Lower leg skin (tissue), 4 donors: ENCODE data around the gene MINK1. TPM values are rescaled to one million over a fixed set of nuclear protein-coding genes. Genes with fewer than 3 reads are reported as not detected.

Experiments used
- DNase-seq, 2 donors: peaks; one replicate each; pipeline ENCODE4 v3.0.0-alpha.2; 2019; ENCODE audit warnings: low spot score in 2 of 2
- H3K4me3 ChIP-seq: fragments of 200-600 bp; sonication (generic); 2 replicates; pipeline ENCODE4 v1.5.1; 2017; ENCODE audit warnings: mild to moderate bottlenecking, low read depth; ENCODE audit not compliant: poor library complexity, severe bottlenecking
- CTCF ChIP-seq, 3 donors: fragments of 450-650 bp; IDR thresholded peaks; one replicate each; pipeline ENCODE4 v1.5.1; 2016; ENCODE audit warnings: antibody characterized with exemption in 3 of 3, mild to moderate bottlenecking in 3 of 3, moderate library complexity in 2 of 3
- POLR2A ChIP-seq, 2 donors: fragments of 450-650 bp; IDR thresholded peaks; one replicate each; pipeline ENCODE4 v1.6.1; 2016 to 2017; ENCODE audit warnings: antibody characterized with exemption in 2 of 2, mild to moderate bottlenecking in 1 of 2, moderate library complexity in 1 of 2
- WGBS, 2 donors: methylation state at CpG; one replicate each; pipeline ENCODE4 v1.1.5; 2018; 5-methylcytosine and 5-hydroxymethylcytosine counted together
- intact Hi-C: fragments of 100-400 bp; cut with DNase I; formaldehyde crosslinking; loops from one replicate; pipeline ENCODE4 v1.15.0; 2023; ENCODE audit warnings: low total_unique reads
- total RNA-seq, 4 donors: library from RNA; depleted of rRNA; stranded (reverse); fragments of >200 nt; gene quantifications; one replicate each; pipeline ENCODE4 v1.1.0, GENCODE V29; 2016

Gene MINK1
- total RNA-seq, 4 donors from 2014 or later, result 128 to 208 (median 140) TPM

GRCh38 chr17:4932756-4933155 lies 99.6 kb downstream of the MINK1 start:
- H3K4me3 ChIP-seq, result no peak overlapping the region
- intact Hi-C loops, result no loop called here
- 92 to 96% methylated on average over 12 of the region's 12 CpGs for WGBS, 2 donors
- no peak for DNase-seq
- TF ChIP-seq POLR2A (IDR thresholded peaks at IDR 0.05), result no peak
- no peak for TF ChIP-seq CTCF (IDR thresholded peaks at IDR 0.05)

- no peak for DNase-seq
- intact Hi-C loops, result no loop called here
- H3K4me3 ChIP-seq, result no peak overlapping the region
- no peak for TF ChIP-seq CTCF (IDR thresholded peaks at IDR 0.05)
- TF ChIP-seq POLR2A (IDR thresholded peaks at IDR 0.05), result no peak
- WGBS, 2 donors, result 74 to 81% methylated on average over 11 to 14 of the region's 16 CpGs
Measured at GRCh38 chr17:4933646-4934045, 100.5 kb downstream of the MINK1 start.

- H3K4me3 ChIP-seq, result no peak overlapping the region
- 25% methylated on average over 14 of the region's 14 CpGs for WGBS, 2 donors
- TF ChIP-seq POLR2A (IDR thresholded peaks at IDR 0.05), result no peak
- no peak for TF ChIP-seq CTCF (IDR thresholded peaks at IDR 0.05)
- intact Hi-C loops, result no loop called here
- no peak for DNase-seq
Measured at GRCh38 chr17:4934173-4934979, 101.2 kb downstream of the MINK1 start.

GRCh38 chr17:4935650-4936049 lies 102.5 kb downstream of the MINK1 start:
- DNase-seq, result no peak
- intact Hi-C loops, result no loop called here
- TF ChIP-seq POLR2A (IDR thresholded peaks at IDR 0.05), result no peak
- no peak for TF ChIP-seq CTCF (IDR thresholded peaks at IDR 0.05)
- no peak overlapping the region for H3K4me3 ChIP-seq

- DNase-seq, result no peak
- TF ChIP-seq POLR2A (IDR thresholded peaks at IDR 0.05) (no peak), CTCF (IDR thresholded peaks at IDR 0.05) (no peak)
- intact Hi-C loops, result no loop called here
- no peak overlapping the region for H3K4me3 ChIP-seq
- 73 to 80% methylated on average over 3 of the region's 3 CpGs for WGBS, 2 donors
Measured at GRCh38 chr17:4936436-4936835, 103.3 kb downstream of the MINK1 start.

GRCh38 chr17:4937553-4937952 lies 104.4 kb downstream of the MINK1 start:
- intact Hi-C loops, result no loop called here
- no peak for DNase-seq
- H3K4me3 ChIP-seq, result no peak overlapping the region
- WGBS, 2 donors, result 94 to 97% methylated on average over 16 of the region's 16 CpGs
- TF ChIP-seq POLR2A (IDR thresholded peaks at IDR 0.05) (no peak), CTCF (IDR thresholded peaks at IDR 0.05) (no peak)
